ENCODE data around the gene GDF15. TPM values are rescaled to one million over a fixed set of nuclear protein-coding genes. Genes with fewer than 3 reads are reported as not detected.

The GDF15 gene
- total RNA-seq, 4 donors from 2014 or later = 1.4 to 2.7 TPM; not detected in 2

GRCh38 chr19:18437491-18438330 lies 51.8 kb downstream of the GDF15 start, which contains the start of gene ISYNA1:
Gene ISYNA1 (minus strand): TSS chr19:18438133. CDS start chr19:18437979, 154 bp downstream.
- H3K4me1 ChIP-seq = peaks cover 7 to 19% of the 10 kb centered on the region in 2 donors
- TF ChIP-seq, protein P1, sequence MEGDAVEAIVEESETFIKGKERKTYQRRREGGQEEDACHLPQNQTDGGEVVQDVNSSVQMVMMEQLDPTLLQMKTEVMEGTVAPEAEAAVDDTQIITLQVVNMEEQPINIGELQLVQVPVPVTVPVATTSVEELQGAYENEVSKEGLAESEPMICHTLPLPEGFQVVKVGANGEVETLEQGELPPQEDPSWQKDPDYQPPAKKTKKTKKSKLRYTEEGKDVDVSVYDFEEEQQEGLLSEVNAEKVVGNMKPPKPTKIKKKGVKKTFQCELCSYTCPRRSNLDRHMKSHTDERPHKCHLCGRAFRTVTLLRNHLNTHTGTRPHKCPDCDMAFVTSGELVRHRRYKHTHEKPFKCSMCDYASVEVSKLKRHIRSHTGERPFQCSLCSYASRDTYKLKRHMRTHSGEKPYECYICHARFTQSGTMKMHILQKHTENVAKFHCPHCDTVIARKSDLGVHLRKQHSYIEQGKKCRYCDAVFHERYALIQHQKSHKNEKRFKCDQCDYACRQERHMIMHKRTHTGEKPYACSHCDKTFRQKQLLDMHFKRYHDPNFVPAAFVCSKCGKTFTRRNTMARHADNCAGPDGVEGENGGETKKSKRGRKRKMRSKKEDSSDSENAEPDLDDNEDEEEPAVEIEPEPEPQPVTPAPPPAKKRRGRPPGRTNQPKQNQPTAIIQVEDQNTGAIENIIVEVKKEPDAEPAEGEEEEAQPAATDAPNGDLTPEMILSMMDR (IDR thresholded peaks at IDR 0.05 in 4 of 5, conservative IDR thresholded peaks at IDR 0.05 in 1 of 5) = peak in 1 of 5 experiments; percentile 6
- peak in 1 of 2 donors; percentile 28 for TF ChIP-seq POLR2A (IDR thresholded peaks at IDR 0.05)
- H3K27me3 ChIP-seq = peaks cover 13 to 19% (median 19%) of the 10 kb centered on the region in 3 donors
- DNase-seq (no peak), ATAC-seq (peak in 1 of 2 donors; percentile 12)
- peak within 1 kb of the TSS; percentile 53 to 79 (median 70) for H3K27ac ChIP-seq
- intact Hi-C loops (cut with DNase I; ENCODE audit: low total_unique reads) = no loop called here
- in situ Hi-C loops (cut with MboI; ENCODE audit: low sequenced_read_pairs in 4 of 4) = no loop called here
- H3K36me3 ChIP-seq = peaks cover 0 to 3% of the 10 kb centered on the region in 2 donors
- no peaks in the 10 kb centered on the region for H3K9me3 ChIP-seq
- H3K4me3 ChIP-seq = peak within 1 kb of the TSS; percentile 50 to 63 (median 58)

DNA sequence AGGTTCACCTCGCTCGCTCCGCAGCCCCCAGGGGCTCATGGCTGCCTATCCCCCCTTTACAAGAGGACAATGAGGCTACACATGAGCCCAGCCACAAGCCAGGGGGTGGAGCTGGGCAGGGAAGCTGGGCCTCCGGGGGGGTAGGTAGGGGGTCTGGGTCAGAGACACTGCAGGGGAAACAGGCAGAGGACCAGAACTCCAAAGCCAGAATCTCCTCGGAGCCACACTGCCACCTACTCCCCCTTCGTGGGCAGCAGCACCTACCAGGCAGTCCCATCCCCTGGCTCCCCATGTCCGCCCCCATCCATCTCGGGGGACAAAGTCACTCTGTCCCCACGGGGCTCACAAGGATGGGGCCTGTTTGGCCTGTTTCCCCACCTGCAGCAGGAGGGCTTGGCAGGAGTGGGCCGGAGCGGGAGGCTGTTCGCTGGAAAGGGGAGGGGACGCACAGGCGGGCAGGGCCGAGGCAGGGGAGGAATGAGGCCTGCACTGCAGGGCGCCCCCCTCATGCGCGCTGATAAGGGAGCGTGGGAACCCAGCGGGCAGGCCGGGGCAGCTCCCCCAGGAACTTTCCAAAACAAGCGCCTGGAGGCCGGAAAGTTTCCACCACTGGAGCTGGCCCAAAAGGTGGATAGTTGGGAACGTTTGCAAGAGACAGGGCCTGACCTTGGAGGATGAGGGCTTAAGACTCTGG lies 52.5 kb downstream of the GDF15 start:
- H3K9me3 ChIP-seq = no peaks in the 10 kb centered on the region
- ATAC-seq (peak in 1 of 2 donors; percentile 7), DNase-seq (no peak)
- peaks cover 7 to 14% of the 10 kb centered on the region in 2 donors for H3K4me1 ChIP-seq
- TF ChIP-seq, protein P1 (IDR thresholded peaks at IDR 0.05 in 4 of 5, conservative IDR thresholded peaks at IDR 0.05 in 1 of 5) = no peak
- no peak for TF ChIP-seq POLR2A (IDR thresholded peaks at IDR 0.05)
- intact Hi-C loops (cut with DNase I; ENCODE audit: low total_unique reads) (no loop called here), in situ Hi-C loops (cut with MboI; ENCODE audit: low sequenced_read_pairs in 4 of 4) (no loop called here)
- peak overlapping the region; percentile 53 to 79 (median 70) for H3K27ac ChIP-seq
- peaks cover 0 to 7% of the 10 kb centered on the region in 2 donors for H3K36me3 ChIP-seq
- peaks cover 13 to 19% (median 13%) of the 10 kb centered on the region in 3 donors for H3K27me3 ChIP-seq
- H3K4me3 ChIP-seq = peak overlapping the region; percentile 50 to 63 (median 58)

Small RNA genes within 50 kb of the gene (microRNA-seq; reads per million reads assigned to microRNA genes)
- 0 reads per million in 2 donors for gene MIR3189 (ENCODE audit: borderline replicate concordance in 2 of 2)

Other genes starting within 250 kb of the GDF15 start
- gene PIK3R2, start 233.0 kb upstream of the GDF15 start, total RNA-seq = 10 to 100 TPM in 1 of 4 donors, 1 to 10 TPM in 3; 5.6 to 11.9 (median 6.0) TPM
- gene IFI30, start 212.3 kb upstream of the GDF15 start, total RNA-seq = 10 to 100 TPM in 2 of 4 donors, 1 to 10 TPM in 2; 3.5 to 20.4 (median 14.0) TPM
- 10 to 100 TPM; 18.1 to 38.9 (median 33.0) TPM for gene MPV17L2, start 192.9 kb upstream of the GDF15 start, total RNA-seq
- gene RAB3A, start 182.1 kb upstream of the GDF15 start, total RNA-seq = 1 to 10 TPM in 1 of 4 donors, under 1 TPM in 1, not detected in 2; 0.51 to 2.3 TPM
- 1 to 10 TPM in 1 of 4 donors, under 1 TPM in 2, not detected in 1; 0.65 to 2.6 (median 0.76) TPM for gene PDE4C, start 159.7 kb upstream of the GDF15 start, total RNA-seq
- gene IQCN, start 111.7 kb upstream of the GDF15 start, total RNA-seq = under 1 TPM; 0.20 to 0.61 (median 0.39) TPM
- gene JUND, start 104.5 kb upstream of the GDF15 start, total RNA-seq = 100 to 1,000 TPM in 3 of 4 donors, 10 to 100 TPM in 1; 67.2 to 258 (median 221) TPM
- gene LSM4, start 63.1 kb upstream of the GDF15 start, total RNA-seq = 100 to 1,000 TPM; 122 to 294 (median 193) TPM
- gene PGPEP1, start 45.6 kb upstream of the GDF15 start, total RNA-seq = 10 to 100 TPM; 11.7 to 42.3 (median 23.6) TPM
- gene LRRC25, start 11.5 kb downstream of the GDF15 start, total RNA-seq = 1 to 10 TPM in 3 of 4 donors, under 1 TPM in 1; 0.34 to 4.2 (median 2.3) TPM
- 10 to 100 TPM; 24.7 to 65.2 (median 44.1) TPM for gene SSBP4, start 33.2 kb downstream of the GDF15 start, total RNA-seq
- 10 to 100 TPM in 1 of 4 donors, 1 to 10 TPM in 3; 5.1 to 29.1 (median 7.8) TPM for gene ISYNA1, start 52.0 kb downstream of the GDF15 start, total RNA-seq
- 10 to 100 TPM; 21.8 to 30.8 (median 27.3) TPM for gene ELL, start 135.9 kb downstream of the GDF15 start, total RNA-seq
- 100 to 1,000 TPM; 157 to 195 (median 184) TPM for gene FKBP8, start 157.4 kb downstream of the GDF15 start, total RNA-seq
- 100 to 1,000 TPM in 3 of 4 donors, 10 to 100 TPM in 1; 97.1 to 155 (median 106) TPM for gene KXD1, start 171.7 kb downstream of the GDF15 start, total RNA-seq
- gene UBA52, start 185.7 kb downstream of the GDF15 start, total RNA-seq = 100 to 1,000 TPM; 512 to 719 (median 537) TPM
- gene REX1BD, start 202.6 kb downstream of the GDF15 start, total RNA-seq = 100 to 1,000 TPM; 163 to 337 (median 187) TPM
- gene CRLF1, start 220.6 kb downstream of the GDF15 start, total RNA-seq = 10 to 100 TPM; 14.9 to 61.6 (median 35.3) TPM
- 1 to 10 TPM in 1 of 4 donors, under 1 TPM in 2, not detected in 1; 0.20 to 2.1 (median 0.36) TPM for gene TMEM59L, start 226.7 kb downstream of the GDF15 start, total RNA-seq